MM.1S (cell line): ENCODE data around the gene BMPER.

Experiments
- EZH2phosphoT487 ChIP-seq: fragments of 300-600 bp; sonication (generic); IDR thresholded peaks from 2 replicates; pipeline ENCODE4 v1.6.1; 2018; ENCODE audit warnings: antibody characterized with exemption, low read length
- TF ChIP-seq, protein P1 (sequence below): fragments of 300-600 bp; sonication (generic); IDR thresholded peaks from 2 replicates; pipeline ENCODE4 v1.5.1; 2016; ENCODE audit warnings: antibody characterized with exemption, low read length, mixed read lengths

DNA sequence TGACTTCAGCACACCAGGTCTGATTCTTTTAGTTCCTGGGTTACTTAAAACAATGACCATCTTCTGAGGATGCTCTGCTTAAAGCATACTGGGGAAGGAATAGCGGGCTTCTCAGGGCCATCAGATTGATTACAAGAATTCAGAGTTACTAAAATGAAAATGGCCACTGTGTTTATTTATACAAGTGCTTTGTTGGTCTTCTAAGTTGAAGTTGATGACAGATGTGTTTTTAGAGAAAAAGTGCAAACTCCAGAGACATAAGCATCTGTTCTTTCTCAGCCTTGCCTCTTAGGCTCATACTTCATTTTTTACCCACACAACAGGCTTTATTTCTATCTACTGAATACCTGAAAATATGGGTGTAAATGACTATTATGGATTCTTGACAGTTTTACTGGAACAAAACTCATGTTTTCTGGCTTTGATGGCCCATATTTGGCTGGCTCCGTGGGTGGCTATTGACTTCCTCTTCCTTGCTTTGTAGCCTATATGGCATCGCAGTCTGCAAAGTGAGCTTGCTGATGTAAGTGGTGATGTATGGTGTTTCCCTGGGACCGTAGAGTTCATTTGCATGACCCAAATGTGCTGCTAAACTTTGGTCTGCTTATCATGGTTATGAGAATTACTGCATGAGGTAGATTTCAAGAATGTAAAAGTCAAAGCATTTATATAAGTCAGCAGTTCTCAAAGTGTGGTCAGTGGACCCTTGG, 121.3 kb downstream of the BMPER start:
- TF ChIP-seq, protein P1, sequence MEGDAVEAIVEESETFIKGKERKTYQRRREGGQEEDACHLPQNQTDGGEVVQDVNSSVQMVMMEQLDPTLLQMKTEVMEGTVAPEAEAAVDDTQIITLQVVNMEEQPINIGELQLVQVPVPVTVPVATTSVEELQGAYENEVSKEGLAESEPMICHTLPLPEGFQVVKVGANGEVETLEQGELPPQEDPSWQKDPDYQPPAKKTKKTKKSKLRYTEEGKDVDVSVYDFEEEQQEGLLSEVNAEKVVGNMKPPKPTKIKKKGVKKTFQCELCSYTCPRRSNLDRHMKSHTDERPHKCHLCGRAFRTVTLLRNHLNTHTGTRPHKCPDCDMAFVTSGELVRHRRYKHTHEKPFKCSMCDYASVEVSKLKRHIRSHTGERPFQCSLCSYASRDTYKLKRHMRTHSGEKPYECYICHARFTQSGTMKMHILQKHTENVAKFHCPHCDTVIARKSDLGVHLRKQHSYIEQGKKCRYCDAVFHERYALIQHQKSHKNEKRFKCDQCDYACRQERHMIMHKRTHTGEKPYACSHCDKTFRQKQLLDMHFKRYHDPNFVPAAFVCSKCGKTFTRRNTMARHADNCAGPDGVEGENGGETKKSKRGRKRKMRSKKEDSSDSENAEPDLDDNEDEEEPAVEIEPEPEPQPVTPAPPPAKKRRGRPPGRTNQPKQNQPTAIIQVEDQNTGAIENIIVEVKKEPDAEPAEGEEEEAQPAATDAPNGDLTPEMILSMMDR, result no peak
- no peak for TF ChIP-seq EZH2phosphoT487
